ENCODE results near the gene MIX23.

MIX23 gene

GRCh38 chr3:122357828-122358702, 25.0 kb downstream of the MIX23 start:
- DNase-seq, result no peak
- in situ Hi-C loops (cut with HindIII; ENCODE audit: low pct_ligation_motif_present, low pct_unique_long_range_greater_than_20kb, low sequenced_read_pairs), result no loop called here

- in situ Hi-C loops (cut with HindIII; ENCODE audit: low pct_ligation_motif_present, low pct_unique_long_range_greater_than_20kb, low sequenced_read_pairs), result no loop called here
- DNase-seq, result peak; percentile 45
Observed at GRCh38 chr3:122356402-122356801, 26.6 kb downstream of the MIX23 start.

GRCh38 chr3:122355612-122356011, 27.4 kb downstream of the MIX23 start:
- in situ Hi-C loops (cut with HindIII; ENCODE audit: low pct_ligation_motif_present, low pct_unique_long_range_greater_than_20kb, low sequenced_read_pairs), result no loop called here
- no peak for DNase-seq

GRCh38 chr3:122353893-122354401, 29.1 kb downstream of the MIX23 start:
- in situ Hi-C loops (cut with HindIII; ENCODE audit: low pct_ligation_motif_present, low pct_unique_long_range_greater_than_20kb, low sequenced_read_pairs), result no loop called here
- no peak for DNase-seq

GRCh38 chr3:122353215-122353614, 29.8 kb downstream of the MIX23 start:
- DNase-seq, result no peak
- in situ Hi-C loops (cut with HindIII; ENCODE audit: low pct_ligation_motif_present, low pct_unique_long_range_greater_than_20kb, low sequenced_read_pairs), result no loop called here

- in situ Hi-C loops (cut with HindIII; ENCODE audit: low pct_ligation_motif_present, low pct_unique_long_range_greater_than_20kb, low sequenced_read_pairs), result no loop called here
- no peak for DNase-seq
Observed at GRCh38 chr3:122351612-122352011, 31.4 kb downstream of the MIX23 start.

- no peak for DNase-seq
- in situ Hi-C loops (cut with HindIII; ENCODE audit: low pct_ligation_motif_present, low pct_unique_long_range_greater_than_20kb, low sequenced_read_pairs), result no loop called here
Observed at GRCh38 chr3:122350814-122351418, 32.1 kb downstream of the MIX23 start.

GRCh38 chr3:122349171-122349570, 33.9 kb downstream of the MIX23 start:
- in situ Hi-C loops (cut with HindIII; ENCODE audit: low pct_ligation_motif_present, low pct_unique_long_range_greater_than_20kb, low sequenced_read_pairs), result no loop called here
- DNase-seq, result no peak

- DNase-seq, result no peak
- in situ Hi-C loops (cut with HindIII; ENCODE audit: low pct_ligation_motif_present, low pct_unique_long_range_greater_than_20kb, low sequenced_read_pairs), result no loop called here
Observed at GRCh38 chr3:122343654-122344053, 39.4 kb downstream of the MIX23 start.

GRCh38 chr3:122342803-122343202, 40.2 kb downstream of the MIX23 start:
- in situ Hi-C loops (cut with HindIII; ENCODE audit: low pct_ligation_motif_present, low pct_unique_long_range_greater_than_20kb, low sequenced_read_pairs), result no loop called here
- no peak for DNase-seq

- in situ Hi-C loops (cut with HindIII; ENCODE audit: low pct_ligation_motif_present, low pct_unique_long_range_greater_than_20kb, low sequenced_read_pairs), result no loop called here
Observed at GRCh38 chr3:122332551-122332950, 50.5 kb downstream of the MIX23 start.

GRCh38 chr3:122331886-122332285, 51.1 kb downstream of the MIX23 start:
- in situ Hi-C loops (cut with HindIII; ENCODE audit: low pct_ligation_motif_present, low pct_unique_long_range_greater_than_20kb, low sequenced_read_pairs), result no loop called here
- DNase-seq, result no peak

More at GRCh38 chr3:122332551-122332950, 50.5 kb downstream of the MIX23 start:
- DNase-seq, result no peak

- in situ Hi-C loops (cut with HindIII; ENCODE audit: low pct_ligation_motif_present, low pct_unique_long_range_greater_than_20kb, low sequenced_read_pairs), result no loop called here
- no peak for DNase-seq
Observed at GRCh38 chr3:122325769-122326168, 57.3 kb downstream of the MIX23 start.

GRCh38 chr3:122324871-122325323, 58.1 kb downstream of the MIX23 start, which contains the start of gene CSTA:
Gene CSTA, plus strand, starts transcription at chr3:122325248. Its CDS starts 45 bp downstream, at chr3:122325293.
- DNase-seq, result no peak
- in situ Hi-C loops (cut with HindIII; ENCODE audit: low pct_ligation_motif_present, low pct_unique_long_range_greater_than_20kb, low sequenced_read_pairs), result no loop called here

- in situ Hi-C loops (cut with HindIII; ENCODE audit: low pct_ligation_motif_present, low pct_unique_long_range_greater_than_20kb, low sequenced_read_pairs), result no loop called here
- no peak for DNase-seq
Observed at GRCh38 chr3:122322095-122323075, 60.6 kb downstream of the MIX23 start.

- in situ Hi-C loops (cut with HindIII; ENCODE audit: low pct_ligation_motif_present, low pct_unique_long_range_greater_than_20kb, low sequenced_read_pairs), result no loop called here
- DNase-seq, result no peak
Observed at GRCh38 chr3:122318620-122319019, 64.4 kb downstream of the MIX23 start.

GRCh38 chr3:122316368-122316767, 66.7 kb downstream of the MIX23 start:
- no peak for DNase-seq
- in situ Hi-C loops (cut with HindIII; ENCODE audit: low pct_ligation_motif_present, low pct_unique_long_range_greater_than_20kb, low sequenced_read_pairs), result no loop called here

GRCh38 chr3:122315619-122316018, 67.4 kb downstream of the MIX23 start:
- no peak for DNase-seq
- in situ Hi-C loops (cut with HindIII; ENCODE audit: low pct_ligation_motif_present, low pct_unique_long_range_greater_than_20kb, low sequenced_read_pairs), result no loop called here

Measured in ACHN (cell line).